NCI-H1436 (cell line): ENCODE data around the gene PREB.

ENCODE experiments used
- DNase-seq: peaks from one replicate; lab custom pipeline; 2025; lab: John Stamatoyannopoulos, UW

The PREB gene

DNA sequence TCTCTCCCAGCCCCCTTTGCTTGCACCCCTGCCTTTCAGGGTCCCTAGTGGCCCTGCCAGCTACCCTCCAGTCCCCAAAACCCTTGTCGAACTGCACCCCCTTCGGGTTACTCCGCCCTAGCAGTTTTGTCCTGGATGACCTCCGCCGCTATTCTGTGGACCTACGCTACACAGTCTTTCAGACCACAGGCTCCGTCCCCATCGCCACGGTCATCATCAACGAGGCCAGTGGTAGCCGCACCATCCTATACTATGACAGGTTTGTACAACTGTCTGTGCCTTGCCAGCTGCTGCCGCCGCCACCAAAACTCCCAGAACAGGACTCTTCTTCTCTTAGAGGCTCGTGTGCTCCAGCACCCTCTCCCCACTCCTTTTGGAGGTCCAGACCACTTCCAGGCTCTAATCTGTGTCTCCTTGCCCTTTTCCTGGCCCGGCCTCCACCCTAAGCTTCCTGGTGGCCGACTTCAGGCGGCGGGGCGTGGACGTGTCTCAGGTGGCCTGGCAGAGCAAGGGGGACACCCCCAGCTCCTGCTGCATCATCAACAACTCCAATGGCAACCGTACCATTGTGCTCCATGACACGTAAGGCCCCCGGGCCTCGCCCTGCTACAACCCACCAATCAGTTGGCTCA, 40.0 kb downstream of the PREB start:
- no peak for DNase-seq

DNA sequence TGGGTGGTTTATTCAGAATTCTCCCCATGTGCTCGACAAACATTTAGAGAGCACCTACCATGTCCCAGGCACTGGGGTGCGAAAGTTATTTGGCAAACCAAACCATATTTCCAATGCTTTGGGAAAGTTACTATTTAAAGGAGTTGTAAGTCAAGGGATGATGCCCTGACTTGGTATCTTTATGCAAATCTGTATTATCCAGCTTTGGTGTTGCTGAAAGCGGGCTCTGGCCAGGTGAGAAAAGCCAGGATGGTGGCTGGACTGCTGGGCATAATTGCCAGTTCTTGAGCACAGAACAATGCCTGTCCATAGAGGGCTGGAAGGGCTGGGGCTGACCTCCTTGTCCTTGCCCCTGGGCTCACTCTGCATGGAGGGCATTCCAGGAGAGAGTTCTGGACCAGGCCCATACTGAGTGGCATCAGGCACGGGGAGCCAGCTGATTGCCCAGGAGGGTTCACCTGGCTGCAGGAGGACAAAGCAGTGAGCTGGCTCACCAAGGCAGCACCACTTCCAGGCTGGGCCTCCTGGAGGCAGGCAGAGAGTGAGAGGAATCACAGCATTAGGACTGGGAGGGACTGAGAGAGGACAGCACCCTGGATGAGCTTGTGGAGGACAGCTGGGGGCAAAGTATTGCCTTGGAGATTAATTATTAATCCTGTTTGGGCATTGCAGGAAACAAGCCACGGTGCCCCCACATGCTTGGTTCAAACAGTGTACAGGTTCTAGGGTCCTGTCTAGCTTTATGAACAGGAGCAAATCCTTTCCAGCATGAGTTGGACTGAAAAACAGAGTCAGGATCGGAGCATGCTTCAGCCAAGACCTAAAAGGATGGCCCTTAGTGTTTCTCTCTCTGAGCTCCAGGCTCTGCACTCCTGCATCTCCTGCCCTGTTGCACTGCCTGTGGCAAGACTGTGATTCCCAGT, 40.7 kb downstream of the PREB start:
- no peak for DNase-seq

DNA sequence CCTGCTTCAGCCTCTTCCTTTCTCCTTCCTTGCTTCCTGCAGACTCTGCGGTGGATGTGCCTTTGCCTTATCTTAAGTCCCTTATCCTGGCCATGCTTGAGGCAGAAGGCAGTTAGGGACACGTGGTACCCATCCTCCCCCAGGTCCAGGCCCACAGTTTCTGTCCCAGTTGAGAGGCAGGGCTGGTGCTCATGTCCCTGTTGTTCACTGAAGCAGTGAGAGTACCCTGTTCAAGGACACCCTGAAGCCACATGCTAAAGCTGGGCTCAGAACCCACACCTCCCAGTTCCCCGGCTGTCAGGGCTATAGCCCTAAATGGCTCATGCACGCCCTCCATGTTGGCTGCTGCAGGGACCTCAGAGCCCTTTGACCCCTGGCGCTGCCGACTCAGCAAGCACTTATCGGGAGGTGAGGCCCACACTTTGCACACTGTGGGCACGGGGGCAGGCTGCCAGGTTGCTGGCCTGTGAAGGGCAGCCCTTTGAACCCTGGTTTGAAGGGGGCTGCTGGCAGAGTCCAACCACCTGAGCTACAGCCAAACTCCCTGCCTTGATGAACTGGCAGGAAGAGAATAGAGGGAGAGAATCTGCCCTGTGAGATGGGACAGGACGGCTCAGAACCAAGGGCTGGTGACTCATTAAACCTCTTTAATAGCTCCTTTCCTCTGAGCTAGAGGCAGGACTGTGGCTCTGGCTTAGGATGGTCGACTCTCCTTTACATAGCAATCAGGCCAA, 41.6 kb downstream of the PREB start:
- no peak for DNase-seq

DNA sequence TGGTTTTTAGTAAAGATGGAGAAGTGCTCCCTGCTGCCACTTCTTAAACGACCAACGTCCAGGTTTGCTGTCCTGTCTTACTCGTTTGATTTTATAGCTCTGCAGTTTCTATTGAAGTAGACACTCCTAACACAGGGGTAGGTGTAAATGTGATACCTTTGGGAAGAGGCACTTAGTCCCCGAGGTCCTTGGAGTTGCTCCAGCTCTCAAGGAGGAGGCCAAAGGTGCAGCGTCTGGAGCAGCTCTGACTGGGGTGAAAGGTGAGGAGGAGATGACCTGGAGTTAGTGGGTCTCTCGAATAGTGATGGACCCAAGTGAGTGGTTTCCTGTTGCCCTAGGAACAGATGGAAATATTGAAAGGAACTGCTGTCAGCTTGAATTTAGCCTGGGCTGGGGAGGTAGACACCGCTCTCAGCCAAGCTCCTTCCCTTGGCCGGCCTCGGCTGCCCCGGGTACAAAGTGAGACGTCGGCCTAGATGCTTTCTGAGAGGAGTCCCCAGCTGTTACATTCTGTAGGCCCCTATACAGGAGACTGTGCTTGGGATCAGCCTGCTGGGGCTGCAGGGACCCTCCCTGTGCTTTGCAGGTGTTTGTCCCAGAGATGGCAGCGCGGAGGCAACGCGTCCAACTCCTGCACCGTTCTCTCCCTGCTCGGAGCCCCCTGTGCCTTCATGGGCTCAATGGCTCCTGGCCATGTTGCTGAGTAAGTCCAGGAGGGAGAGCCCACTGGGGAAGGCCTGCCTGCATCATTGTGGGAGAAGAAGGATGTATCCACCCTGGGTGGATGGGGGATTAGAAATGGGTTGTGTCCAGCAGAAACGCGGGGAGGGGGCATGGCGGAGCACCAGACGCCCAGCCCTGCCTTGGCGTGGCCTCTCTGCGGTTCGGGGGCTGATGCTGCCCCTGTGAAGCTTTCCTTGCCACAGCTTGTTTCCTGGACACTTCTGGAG, 42.4 kb downstream of the PREB start:
- DNase-seq: no peak

DNA sequence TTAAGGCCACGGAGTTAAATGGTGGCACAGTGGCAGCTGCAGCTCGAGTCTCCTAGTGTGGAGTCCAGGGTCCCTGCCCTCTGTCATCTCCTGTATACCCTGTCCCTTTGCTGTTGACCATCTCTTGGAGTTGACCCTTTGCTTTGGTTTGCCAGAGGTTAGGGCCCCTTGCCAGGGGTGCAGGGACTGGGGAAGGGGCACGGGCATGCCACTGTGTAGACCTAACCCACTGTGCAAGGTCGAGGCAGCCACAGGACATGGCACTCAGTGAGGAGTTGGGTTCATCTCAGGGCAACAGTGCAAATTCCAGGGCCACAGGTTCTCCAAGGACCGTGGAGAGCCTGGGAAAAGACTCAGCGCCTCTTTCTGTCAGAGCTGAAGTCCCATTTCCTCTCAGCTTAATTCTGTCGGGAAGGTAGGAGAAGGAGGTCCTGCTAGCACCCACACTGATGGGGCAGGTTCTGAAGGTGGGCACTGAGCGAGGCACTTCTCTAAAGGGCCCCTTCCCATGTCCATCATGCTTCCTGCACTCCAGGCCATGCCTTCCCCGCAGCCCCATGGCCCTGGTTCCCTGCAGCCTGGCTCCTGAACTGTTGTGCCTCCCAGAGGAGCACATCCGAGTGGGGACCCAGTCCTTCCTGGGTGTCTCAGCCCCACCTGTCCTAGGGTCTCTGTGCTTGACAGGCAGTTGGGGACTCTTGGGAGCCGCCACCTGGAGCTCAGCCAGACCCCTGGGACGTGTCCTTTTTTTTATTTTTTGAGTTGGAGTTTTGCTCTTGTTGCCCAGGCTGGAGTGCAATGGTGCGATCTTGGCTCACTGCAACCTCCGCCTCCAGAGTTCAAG, 45.1 kb downstream of the PREB start:
- DNase-seq: no peak

DNA sequence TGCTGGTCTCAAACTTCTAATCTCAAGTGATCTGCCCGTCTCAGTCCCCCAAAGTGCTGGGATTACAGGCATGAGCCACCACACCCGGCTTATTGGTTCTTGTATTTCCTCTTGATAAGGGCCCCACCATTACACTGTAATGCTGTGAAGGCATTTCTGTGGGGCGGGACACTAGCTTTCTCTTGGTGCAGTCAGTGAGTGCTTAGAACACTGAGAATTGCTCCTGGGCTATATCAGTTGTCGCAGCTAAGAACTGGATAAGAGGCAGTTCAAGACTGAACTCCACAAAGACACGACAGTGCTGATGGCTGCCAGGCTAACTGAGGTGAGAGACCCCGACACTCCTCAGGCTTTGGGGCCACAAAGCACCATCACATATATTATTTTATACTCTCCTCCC, 45.8 kb downstream of the PREB start:
- no peak for DNase-seq

DNA sequence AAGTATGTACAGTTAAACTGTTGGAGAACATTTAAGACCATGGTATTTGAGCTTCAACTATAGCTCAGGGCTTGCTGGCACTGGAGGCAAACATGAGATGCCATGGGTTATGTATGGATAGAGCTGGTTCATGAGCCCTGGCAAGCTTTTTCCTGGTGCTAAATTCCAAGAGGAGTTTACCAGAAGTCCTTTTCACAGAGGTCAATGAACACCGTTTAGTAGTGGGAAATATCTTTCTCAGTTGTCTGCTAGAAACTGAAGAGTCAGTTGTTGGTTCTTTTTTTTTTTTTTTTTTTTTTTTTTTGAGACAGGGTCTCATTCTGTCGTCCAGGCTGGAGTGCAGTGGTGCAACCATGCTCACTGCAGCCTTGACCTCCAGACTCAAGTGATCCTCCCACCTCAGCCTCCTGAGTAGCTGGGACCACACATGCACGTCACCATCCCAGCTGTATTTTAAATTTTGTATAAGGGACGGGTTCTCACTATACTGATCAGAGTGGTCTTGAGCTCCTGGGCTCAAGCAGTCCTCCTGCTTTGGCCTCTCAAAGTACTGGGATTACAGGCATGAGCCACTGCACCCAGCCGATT, 46.5 kb downstream of the PREB start:
- no peak for DNase-seq

DNA sequence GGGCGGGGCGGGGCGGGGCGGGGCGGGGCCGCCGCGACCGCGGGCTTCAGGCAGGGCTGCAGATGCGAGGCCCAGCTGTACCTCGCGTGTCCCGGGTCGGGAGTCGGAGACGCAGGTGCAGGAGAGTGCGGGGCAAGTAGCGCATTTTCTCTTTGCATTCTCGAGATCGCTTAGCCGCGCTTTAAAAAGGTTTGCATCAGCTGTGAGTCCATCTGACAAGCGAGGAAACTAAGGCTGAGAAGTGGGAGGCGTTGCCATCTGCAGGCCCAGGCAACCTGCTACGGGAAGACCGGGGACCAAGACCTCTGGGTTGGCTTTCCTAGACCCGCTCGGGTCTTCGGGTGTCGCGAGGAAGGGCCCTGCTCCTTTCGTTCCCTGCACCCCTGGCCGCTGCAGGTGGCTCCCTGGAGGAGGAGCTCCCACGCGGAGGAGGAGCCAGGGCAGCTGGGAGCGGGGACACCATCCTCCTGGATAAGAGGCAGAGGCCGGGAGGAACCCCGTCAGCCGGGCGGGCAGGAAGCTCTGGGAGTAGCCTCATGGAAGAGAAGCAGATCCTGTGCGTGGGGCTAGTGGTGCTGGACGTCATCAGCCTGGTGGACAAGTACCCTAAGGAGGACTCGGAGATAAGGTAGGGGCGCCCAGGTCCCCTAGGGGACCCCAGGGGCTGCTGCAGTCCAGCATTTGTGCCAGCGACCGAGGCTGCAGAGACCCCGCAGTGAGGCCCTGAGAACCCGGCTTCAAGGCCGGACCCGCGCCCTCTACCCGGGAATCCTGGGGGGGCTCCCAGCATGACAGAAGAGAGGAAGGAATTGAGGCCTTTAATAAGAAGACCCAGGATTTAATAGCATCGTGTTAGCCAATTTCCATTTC, 47.5 kb downstream of the PREB start, which contains the start of gene KHK:
KHK (plus strand) TSS at position 49 of the 870 bp plus-strand sequence; CDS start at position 537, 488 bp downstream.
- peak; percentile 33 for DNase-seq

DNA sequence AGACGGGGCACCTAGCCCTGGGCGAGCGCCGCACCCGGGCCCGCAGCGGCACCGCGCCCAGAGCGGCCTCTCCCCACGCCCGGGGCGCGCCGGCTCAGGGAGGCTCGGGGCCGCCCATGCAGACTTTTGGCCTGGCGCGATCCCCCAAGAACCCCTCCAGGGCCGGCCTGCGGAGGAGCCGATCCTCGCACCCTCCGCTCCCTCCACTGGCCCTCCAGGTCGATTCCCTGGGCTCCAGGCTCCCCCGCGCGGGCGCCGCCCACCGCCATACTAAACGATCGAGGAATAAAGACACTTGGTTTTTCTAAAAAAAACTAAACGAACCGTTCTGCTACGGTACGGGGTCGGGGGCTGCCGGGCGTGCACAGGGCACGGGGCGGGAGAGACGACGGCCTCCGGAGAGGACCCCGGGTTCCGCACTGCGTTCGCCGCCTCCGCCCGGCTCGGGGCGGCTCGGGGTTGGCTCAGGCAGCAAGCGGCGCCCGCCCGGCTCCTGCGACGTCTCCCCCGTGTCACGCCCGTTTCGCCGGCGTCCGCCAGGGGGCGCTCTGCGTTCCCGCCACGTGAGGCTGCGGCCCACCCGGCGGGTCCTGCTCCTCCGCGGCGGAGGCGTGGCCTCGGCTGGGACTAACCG, 48.2 kb downstream of the PREB start:
- DNase-seq: peak; percentile 87

DNA sequence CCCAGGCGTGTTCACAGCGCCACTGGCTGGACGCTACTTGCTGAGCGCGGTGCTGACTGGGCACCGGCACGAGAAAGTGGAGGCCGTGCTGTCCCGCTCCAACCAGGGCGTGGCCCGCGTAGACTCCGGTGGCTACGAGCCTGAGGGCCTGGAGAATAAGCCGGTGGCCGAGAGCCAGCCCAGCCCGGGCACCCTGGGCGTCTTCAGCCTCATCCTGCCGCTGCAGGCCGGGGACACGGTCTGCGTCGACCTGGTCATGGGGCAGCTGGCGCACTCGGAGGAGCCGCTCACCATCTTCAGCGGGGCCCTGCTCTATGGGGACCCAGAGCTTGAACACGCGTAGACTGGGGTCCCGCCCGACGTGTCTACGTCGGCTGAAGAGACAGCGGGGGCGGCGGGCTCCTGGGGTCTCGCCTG, 48.8 kb downstream of the PREB start:
- DNase-seq: peak; percentile 9

DNA sequence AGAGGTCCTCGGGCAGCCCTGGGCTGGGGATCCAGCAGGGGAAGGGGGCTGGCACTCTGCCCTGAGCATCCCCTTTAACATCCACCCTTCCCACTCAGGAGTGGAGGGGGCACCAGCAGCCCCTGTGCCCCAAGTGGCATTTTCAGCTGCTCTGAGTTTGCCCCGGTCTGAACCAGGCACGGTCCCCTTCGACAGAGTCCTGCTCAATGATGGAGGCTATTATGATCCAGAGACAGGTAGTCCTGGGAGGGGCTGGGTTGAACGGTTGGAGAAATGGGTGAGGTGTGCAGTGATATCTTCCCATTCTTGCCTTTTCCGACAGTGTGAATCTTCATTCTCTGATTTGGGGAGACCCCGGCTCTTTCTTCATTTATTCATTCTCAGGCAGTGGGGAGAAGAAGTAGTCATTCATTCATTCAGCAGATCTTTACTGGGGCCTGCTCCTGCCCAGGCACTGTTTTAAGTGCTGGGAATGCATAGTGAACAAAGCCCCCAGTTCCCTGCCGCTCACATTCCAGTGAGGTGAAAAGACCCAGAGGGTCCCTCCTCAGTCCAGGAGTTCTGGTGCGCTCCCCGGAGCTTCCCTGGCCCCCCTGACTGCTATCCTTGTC, 49.3 kb downstream of the PREB start:
- DNase-seq: no peak

DNA sequence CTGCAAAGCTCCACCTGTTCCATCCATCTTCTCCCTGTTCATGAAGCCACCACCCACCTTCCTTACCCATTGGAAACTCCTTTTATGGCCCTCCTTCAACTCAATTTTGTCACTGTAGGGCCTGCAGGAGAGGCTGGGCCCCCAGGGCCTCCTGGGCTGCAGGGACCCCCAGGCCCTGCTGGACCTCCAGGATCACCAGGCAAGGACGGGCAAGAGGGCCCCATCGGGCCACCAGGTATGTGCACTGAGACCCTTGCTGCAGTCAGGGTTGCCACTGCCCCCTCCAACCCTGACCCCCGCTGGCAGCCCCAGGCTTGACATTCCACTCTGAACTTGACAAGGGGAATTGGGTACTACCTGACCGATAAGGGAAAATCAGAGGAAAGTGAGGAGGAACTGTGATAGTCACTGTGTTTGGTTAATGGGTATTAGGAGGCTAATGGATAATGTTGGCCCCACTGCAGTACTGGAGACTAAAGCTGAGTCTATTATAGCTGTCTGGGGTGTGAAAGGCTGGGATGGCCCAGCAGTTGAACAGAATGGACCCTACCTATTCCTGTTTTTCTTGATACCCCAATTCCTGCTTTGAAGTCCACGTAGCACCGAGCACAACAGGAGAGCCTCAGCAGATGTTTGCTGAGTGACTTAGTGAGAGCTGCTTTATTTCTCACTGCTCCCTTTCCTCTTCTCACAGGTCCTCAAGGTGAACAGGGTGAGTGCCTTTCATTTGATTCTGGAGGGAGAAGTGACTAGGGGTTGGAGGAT, 50.0 kb downstream of the PREB start:
- no peak for DNase-seq

DNA sequence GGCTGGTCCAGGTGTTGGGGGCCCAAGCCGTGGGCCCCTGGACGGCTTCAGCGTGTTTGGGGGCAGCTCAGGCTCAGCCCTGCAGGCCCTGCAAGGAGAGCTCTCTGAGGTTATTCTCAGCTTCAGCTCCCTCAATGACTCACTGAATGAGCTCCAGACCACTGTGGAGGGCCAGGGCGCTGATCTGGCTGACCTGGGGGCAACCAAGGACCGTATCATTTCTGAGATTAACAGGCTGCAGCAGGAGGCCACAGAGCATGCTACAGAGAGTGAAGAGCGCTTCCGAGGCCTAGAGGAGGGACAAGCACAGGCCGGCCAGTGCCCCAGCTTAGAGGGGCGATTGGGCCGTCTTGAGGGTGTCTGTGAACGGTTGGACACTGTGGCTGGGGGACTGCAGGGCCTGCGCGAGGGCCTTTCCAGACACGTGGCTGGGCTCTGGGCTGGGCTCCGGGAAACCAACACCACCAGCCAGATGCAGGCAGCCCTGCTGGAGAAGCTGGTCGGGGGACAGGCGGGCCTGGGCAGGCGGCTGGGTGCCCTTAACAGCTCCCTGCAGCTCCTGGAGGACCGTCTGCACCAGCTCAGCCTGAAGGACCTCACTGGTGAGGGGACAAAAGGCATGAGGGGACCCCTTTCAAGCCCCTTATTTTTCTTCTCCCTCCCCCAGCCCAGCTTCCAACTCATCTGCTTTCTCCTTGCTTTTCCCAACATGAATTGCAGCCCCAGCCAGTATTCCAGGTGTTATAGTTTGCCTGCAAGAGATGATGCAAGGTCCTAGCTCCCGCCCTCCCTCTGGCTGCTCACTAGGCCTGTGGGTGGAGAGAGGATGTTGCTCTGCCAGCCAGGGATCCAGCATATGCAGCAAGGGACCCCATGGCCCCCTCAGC, 50.8 kb downstream of the PREB start:
- no peak for DNase-seq

DNA sequence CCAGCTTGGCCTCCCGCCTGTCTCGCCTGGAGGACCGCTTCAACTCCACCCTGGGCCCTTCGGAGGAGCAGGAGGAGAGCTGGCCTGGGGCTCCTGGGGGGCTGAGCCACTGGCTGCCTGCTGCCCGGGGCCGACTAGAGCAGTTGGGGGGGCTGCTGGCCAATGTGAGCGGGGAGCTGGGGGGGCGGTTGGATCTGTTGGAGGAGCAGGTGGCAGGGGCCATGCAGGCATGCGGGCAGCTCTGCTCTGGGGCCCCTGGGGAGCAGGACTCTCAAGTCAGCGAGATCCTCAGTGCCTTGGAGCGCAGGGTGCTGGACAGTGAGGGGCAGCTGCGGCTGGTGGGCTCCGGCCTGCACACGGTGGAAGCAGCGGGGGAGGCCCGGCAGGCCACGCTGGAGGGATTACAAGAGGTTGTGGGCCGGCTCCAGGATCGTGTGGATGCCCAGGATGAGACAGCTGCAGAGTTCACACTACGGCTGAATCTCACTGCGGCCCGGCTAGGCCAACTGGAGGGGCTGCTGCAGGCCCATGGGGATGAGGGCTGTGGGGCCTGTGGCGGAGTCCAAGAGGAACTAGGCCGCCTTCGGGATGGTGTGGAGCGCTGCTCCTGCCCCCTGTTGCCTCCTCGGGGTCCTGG, 51.5 kb downstream of the PREB start:
- no peak for DNase-seq

DNA sequence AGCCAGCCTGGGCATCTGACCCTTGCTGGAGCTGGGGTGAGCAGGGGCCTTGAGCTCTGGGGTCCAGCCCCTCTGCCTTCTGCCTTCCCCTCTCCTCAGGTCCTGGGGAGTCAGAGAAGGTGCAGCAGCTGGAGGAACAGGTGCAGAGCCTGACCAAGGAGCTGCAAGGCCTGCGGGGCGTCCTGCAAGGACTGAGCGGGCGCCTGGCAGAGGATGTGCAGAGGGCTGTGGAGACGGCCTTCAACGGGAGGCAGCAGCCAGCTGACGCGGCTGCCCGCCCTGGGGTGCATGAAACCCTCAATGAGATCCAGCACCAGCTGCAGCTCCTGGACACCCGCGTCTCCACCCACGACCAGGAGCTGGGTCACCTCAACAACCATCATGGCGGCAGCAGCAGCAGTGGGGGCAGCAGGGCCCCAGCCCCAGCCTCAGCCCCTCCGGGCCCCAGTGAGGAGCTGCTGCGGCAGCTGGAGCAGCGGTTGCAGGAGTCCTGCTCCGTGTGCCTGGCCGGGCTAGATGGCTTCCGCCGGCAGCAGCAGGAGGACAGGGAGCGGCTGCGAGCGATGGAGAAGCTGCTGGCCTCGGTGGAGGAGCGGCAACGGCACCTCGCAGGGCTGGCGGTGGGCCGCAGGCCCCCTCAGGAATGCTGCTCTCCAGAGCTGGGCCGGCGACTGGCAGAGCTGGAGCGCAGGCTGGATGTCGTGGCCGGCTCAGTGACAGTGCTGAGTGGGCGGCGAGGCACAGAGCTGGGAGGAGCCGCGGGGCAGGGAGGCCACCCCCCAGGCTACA, 52.3 kb downstream of the PREB start:
- DNase-seq: no peak
